Stimulated activated CD8-positive, alpha-beta memory T cell treated with anti-CD3 and anti-CD28 coated beads, Interleukin-15, amount 100 ng/mL, for 1 hour (primary cell): ENCODE results near the gene MXRA8.

Source experiments
- DNase-seq: peaks from one replicate; pipeline ENCODE4 v3.0.0-alpha.2; 2020; ENCODE audit warnings: low read depth

Gene MXRA8

DNA sequence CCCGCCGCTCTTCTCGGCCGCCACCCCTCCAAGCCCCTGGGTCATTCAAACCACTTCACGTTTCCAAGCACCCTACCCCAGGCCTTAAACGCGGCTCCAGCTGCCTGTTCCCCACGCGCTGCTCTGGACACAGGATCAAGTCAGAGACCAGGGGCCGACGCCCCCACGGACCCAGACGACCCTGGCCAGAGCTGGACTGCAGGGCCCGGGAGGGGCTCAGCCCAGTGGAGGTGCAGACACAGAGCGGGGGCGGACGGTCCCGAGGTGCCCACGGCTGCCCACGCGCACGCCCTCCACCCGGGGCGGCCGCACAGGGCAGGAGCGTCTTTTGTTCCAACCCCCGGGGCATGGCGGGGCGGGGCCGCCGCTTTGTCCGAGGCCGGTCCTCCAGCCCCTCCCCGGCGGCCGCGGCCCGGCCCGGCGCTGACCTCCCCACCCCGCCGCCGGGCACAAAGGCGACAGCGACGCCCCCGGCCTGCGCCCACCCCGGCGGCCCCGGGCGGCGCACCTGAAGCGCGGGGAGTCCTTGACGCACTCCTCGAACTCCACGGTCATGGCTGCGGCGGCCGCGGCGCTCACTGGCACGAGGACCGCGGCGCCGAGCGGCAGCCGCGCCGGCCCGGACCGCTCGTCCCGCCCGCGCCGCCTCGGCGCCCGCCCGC lies 51.0 kb downstream of the MXRA8 start:
- DNase-seq, result no peak

DNA sequence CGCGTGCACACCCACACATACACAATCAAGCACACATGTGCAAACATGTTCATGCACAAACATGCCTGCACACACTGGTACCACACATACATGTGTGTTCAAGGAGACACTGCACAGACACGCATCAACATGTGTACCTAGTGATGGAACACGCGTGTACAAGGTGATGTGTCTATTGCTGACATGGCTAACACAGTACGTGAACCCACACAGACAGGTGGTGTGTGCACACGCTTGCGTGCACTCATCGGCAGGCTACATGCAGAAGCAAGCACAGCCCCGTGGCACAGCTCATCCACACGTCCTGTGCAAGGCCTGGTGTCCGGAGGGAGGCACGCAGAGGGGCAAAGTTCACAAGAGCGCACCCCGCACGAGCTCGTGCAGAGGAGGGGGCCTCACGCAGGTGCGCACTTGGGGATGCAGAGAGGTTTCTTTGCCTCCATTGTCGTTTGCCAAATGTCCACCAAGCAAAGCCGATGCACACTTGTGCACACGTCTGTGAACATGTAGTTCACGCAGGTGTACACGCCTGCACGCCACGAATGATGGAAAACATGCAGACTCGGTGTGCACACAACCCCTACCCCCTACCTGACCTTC lies 51.6 kb downstream of the MXRA8 start:
- no peak for DNase-seq

DNA sequence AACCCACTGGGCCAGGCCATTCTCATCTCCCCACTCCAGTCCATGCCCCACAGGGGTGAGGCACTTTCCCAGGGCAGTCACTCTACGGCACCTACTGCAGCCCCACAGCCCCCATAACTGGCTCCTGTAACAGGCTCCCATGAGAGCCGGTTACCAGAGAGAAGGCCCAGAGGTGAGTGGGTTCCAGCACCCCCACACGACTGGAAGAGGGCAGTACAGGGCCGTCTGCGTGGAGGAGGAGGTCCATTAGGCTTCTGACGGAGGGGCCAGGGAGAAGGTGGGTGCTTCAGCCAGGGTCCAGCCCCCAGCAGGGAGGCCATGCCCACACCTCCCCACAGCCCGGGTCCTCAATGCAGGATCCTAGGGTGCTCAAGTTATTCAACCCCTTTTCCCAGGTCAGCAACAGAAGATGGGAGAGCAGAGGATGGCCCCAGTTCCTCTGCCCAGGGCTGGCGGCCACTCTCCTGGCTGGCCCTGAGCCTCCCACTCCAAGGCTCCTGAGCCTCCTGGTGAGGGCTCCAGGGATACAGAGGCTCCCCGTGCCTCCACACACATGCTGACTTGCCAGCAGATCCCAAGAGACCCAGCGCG lies 52.2 kb downstream of the MXRA8 start:
- no peak for DNase-seq

DNA sequence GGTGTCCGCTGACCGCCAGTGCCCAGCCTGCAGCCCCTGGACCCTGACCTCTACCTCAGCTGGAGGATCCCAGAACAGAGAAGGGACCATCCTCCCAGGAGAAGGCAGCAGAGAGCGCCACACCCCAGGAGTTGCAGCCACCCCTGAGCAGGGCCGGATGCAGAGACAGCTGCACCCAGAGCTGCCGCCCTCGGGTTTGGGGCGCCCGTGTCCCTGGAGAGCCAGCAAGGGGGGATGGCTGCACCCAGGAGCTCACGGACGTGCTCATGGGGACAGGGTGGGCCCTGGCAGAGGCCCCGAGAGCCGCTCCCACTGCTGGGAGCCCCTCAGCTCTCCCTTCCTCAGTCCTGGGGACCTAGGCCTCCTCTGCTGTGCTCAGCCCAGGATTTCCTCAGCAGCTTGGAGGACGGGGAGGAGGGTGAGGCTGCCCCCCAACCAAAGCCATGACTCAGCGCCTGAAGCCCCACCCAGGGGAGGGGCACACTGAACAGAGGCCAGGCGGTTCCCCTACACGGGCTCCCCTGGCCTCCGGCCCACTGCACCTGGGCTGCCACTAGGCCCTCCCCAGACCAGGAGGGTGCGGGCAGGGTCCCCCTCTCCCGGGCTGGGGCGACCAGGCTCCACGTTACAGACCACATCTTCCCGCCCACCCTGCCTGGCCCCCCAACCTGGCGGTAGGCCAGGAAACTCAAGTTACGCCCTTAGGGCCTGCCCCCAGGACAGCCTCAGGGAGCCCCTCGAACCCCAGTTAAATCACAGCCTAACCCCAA lies 52.9 kb downstream of the MXRA8 start:
- DNase-seq, result peak; percentile 59

DNA sequence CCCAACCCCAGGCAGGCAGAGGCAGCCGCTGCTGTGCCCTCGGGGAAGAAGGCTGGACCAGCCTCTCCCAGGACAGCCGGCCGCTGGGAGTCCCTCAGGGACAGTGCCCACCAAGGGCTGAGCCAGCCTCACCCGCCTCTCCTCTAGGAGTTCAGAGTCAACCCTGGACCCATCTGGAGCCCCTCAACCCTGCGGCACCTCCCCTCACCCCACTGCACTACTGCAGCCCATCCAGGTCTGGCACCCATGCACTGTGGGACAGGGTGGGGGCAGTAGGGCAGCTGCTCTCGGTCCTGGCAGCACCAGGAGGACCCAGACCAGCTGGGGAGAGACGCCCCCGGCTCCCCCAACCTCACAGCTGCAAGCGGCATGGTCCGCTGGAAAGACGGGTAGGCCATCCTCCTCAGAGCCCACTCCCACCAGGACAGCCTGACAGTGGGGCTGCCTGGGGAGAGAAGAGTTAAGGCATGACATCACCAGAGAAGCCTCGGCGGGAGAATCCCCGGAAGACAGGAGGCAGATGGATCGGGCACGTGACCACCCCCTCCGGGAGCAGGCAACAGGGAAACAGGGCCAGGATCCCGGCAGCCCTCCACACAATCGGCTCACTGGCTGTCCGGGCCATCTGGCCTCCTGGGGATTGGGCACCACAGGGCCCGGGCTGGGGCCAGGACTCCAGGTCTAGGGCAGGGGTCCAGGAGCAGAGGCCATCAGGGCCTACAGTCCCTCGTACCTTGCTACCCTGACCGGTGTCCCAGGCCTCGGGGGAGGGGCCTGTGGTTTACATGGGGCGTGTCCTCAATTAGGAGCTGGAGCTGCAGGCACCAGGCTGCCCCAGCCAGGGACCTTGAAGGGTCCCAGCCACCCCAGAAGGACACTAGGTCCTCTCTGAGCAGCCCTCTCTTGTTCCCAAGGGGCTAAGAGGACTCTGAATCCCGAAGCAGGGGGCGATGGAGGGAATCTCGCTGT lies 53.7 kb downstream of the MXRA8 start:
- DNase-seq, result no peak

DNA sequence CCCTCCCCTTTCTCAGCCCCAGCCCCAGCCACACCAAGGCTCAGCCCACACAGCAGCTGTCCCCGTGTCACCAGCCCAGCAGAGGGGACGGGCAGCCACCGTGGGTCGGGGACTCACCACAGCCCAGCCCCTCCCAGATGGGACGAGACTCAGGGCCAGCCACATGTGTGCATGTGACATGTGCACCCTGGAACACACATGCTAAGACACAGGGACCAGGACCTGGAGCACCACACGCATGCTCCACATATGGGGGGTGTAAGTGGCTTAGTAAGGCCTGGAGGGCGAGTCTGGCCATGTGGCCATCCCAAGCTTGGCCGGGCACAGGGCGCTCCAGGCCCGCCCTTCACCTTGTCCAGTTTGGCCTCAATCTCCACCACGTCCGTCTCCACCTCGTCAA lies 54.6 kb downstream of the MXRA8 start:
- DNase-seq, result no peak

DNA sequence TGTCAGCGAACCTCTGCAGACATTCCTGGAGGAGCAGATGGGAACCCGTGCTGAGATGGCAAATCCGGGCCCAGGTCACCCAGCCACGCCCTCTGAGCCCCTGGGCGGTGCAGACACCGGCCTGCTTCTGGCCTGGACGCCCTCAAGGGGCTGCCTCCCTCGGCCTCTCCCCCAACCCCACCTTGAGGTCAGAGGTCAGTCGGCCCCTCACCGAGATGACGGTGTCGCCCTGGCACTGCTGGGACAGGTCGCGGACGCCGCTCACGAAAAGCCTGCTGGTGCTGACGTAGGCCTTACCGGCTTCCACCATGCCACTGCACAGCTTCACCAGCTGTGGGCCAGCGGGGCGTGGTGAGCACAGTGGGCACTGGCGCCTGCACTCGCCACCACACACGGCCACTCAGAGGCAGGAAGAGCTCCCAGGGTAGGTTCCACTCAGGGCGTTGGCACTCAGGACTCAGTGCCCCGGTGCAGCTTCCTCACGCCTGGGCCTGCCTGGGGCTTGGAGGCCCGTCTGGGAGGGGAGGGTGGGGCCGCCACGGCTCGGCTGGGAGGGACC lies 55.3 kb downstream of the MXRA8 start:
- DNase-seq, result no peak
